Measurements from ENCODE around the gene SCN4A. TPM values are rescaled to one million over a fixed set of nuclear protein-coding genes. Genes with fewer than 3 reads are reported as not detected.

The SCN4A gene
- total and polyA plus RNA-seq, 2 experiments from 2014 or later: 0.07 TPM; not detected in 1

DNA sequence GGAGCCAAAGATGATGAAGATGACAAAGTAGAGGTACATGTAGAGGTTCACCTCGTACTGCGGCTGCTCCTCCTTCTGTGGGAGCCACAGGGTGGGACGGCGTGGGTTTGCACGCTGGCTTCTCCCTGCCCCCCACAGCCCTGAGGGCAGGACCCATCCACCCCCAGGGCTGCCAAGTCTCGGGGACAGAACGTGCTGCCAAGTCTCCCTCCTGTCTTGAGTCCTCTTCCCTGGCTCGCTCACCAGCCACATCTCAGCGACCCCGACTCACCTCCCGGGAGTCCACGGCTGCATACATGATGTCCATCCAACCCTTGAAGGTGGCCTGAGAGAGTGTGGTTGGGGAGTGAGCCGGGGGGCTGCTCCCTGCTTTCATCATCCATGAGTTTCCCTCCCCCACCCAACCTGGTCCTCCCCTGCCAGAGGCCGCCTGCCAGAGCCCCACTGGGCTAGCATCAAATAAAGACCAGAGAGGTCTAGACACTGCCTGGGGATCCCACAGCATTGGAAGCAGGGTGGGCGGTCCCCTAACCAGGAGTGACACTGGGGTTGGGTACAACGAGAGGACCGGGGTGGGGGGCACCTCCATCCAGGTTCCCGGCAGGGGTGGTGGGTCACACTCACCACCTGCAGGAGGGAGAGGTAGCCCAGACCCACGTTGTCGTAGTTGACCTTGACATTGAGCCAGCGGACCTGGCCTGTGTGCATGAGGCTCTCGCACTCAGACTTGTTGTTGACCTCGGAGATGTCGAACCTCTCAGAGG lies 27.8 kb downstream of the SCN4A start:
- H3K79me2 ChIP-seq: no peaks in the 10 kb centered on the region
- no peak overlapping the region for H2AFZ ChIP-seq
- no peaks in the 10 kb centered on the region for H4K20me1 ChIP-seq (ENCODE audit: insufficient read depth, poor library complexity, severe bottlenecking)
- no peak overlapping the region for H3K4me2 ChIP-seq
- 95% methylated on average over 20 of the region's 24 CpGs for WGBS (ENCODE audit: low lambda C conversion rate, missing lambda C conversion rate)
- no peak for DNase-seq (ENCODE audit: low spot score)
- TF ChIP-seq, protein P1, sequence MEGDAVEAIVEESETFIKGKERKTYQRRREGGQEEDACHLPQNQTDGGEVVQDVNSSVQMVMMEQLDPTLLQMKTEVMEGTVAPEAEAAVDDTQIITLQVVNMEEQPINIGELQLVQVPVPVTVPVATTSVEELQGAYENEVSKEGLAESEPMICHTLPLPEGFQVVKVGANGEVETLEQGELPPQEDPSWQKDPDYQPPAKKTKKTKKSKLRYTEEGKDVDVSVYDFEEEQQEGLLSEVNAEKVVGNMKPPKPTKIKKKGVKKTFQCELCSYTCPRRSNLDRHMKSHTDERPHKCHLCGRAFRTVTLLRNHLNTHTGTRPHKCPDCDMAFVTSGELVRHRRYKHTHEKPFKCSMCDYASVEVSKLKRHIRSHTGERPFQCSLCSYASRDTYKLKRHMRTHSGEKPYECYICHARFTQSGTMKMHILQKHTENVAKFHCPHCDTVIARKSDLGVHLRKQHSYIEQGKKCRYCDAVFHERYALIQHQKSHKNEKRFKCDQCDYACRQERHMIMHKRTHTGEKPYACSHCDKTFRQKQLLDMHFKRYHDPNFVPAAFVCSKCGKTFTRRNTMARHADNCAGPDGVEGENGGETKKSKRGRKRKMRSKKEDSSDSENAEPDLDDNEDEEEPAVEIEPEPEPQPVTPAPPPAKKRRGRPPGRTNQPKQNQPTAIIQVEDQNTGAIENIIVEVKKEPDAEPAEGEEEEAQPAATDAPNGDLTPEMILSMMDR (IDR thresholded peaks at IDR 0.05; ENCODE audit: poor library complexity): no peak
- TF ChIP-seq EZH2 (IDR thresholded peaks at IDR 0.05; ENCODE audit: borderline replicate concordance) (no peak), EZH2phosphoT487 (IDR thresholded peaks at IDR 0.05; ENCODE audit: low read depth, severe bottlenecking, unreplicated experiment) (no peak)
- H3K27me3 ChIP-seq: no peaks in the 10 kb centered on the region
- H3K9me3 ChIP-seq (ENCODE audit: low read depth): no peaks in the 10 kb centered on the region
- H3K27ac ChIP-seq: no peak overlapping the region
- no peaks in the 10 kb centered on the region for H3K36me3 ChIP-seq (replicated peaks; ENCODE audit: insufficient read depth, low read depth)
- no peaks in the 10 kb centered on the region for H3K9me2 ChIP-seq (replicated peaks; ENCODE audit: insufficient read depth)
- no peaks in the 10 kb centered on the region for H3K4me1 ChIP-seq (ENCODE audit: insufficient read depth)
- H3K4me3 ChIP-seq: no peak overlapping the region

DNA sequence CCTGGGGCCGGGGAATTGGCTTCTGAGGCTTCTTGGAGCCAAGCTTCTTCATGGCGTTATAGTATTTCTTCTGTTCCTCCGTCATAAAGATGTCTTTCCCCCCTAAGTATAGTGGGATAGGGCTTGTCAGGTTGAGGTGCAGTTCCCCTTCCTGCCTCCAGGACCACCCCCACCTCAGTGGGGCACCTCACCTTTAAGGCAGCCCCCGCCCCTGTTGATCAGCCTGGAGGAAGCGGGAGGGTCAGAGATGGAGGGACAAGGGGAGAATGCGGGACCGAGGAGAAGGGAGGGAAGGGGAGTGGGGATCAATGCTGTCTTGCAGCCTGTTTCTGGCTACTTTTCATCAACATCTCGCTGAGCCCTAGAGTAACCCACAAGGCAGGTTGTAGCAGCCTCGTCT lies 29.0 kb downstream of the SCN4A start:
- WGBS (ENCODE audit: low lambda C conversion rate, missing lambda C conversion rate): 89% methylated on average over 9 of the region's 9 CpGs
- Histone ChIP-seq H3K36me3 (replicated peaks; ENCODE audit: insufficient read depth, low read depth) (no peaks in the 10 kb centered on the region), H3K27ac (no peak overlapping the region), H3K9me2 (replicated peaks; ENCODE audit: insufficient read depth) (no peaks in the 10 kb centered on the region), H3K4me3 (no peak overlapping the region), H2AFZ (no peak overlapping the region), H4K20me1 (ENCODE audit: insufficient read depth, poor library complexity, severe bottlenecking) (no peaks in the 10 kb centered on the region), H3K4me2 (no peak overlapping the region), H3K9me3 (ENCODE audit: low read depth) (no peaks in the 10 kb centered on the region), H3K4me1 (ENCODE audit: insufficient read depth) (no peaks in the 10 kb centered on the region), H3K79me2 (no peaks in the 10 kb centered on the region), H3K27me3 (no peaks in the 10 kb centered on the region)
- DNase-seq (ENCODE audit: low spot score): no peak
- no peak for TF ChIP-seq EZH2phosphoT487 (IDR thresholded peaks at IDR 0.05; ENCODE audit: low read depth, severe bottlenecking, unreplicated experiment)
- TF ChIP-seq, protein P1 (IDR thresholded peaks at IDR 0.05; ENCODE audit: poor library complexity): no peak
- TF ChIP-seq EZH2 (IDR thresholded peaks at IDR 0.05; ENCODE audit: borderline replicate concordance): no peak

DNA sequence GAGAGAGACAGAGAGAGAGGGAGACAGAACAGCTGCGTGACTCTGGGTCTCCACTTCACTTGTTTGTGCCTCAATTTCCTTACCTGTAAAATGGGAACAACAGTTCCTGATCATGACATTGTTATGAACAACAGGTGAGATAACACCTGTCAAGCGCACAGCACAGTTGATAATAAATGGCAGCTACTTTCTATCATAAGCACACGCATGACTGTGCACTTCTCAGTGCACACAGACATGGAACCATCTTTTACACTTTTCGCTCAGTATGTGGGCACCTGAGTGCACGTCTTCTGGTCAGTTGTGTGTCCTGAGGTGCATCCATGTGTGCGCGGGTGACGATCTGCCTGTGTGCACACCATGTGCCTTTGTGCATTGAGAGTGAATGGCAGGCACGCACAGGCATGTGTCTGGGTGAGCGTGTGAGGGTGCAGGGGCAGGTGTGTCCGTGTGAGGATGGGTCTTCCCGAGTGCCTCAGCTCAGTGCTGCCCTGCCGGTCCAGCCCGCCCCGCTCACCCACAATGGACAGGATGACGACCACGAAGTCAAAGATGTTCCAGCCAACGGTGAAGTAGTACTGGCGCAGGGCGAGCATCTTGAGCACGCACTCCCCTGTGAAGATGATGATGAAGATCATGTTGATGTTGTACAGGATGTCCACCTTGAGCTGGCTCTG lies 30.3 kb downstream of the SCN4A start:
- Histone ChIP-seq H4K20me1 (ENCODE audit: insufficient read depth, poor library complexity, severe bottlenecking) (no peaks in the 10 kb centered on the region), H3K9me2 (replicated peaks; ENCODE audit: insufficient read depth) (no peaks in the 10 kb centered on the region), H3K79me2 (no peaks in the 10 kb centered on the region), H3K27ac (no peak overlapping the region), H3K4me1 (ENCODE audit: insufficient read depth) (no peaks in the 10 kb centered on the region), H3K4me2 (no peak overlapping the region), H3K36me3 (replicated peaks; ENCODE audit: insufficient read depth, low read depth) (no peaks in the 10 kb centered on the region), H3K27me3 (no peaks in the 10 kb centered on the region), H3K9me3 (ENCODE audit: low read depth) (no peaks in the 10 kb centered on the region), H2AFZ (no peak overlapping the region), H3K4me3 (no peak overlapping the region)
- 94% methylated on average over 21 of the region's 21 CpGs for WGBS (ENCODE audit: low lambda C conversion rate, missing lambda C conversion rate)
- TF ChIP-seq EZH2 (IDR thresholded peaks at IDR 0.05; ENCODE audit: borderline replicate concordance) (no peak), EZH2phosphoT487 (IDR thresholded peaks at IDR 0.05; ENCODE audit: low read depth, severe bottlenecking, unreplicated experiment) (no peak)
- TF ChIP-seq, protein P1 (IDR thresholded peaks at IDR 0.05; ENCODE audit: poor library complexity): no peak
- no peak for DNase-seq (ENCODE audit: low spot score)
